Measurements from ENCODE around the gene NDUFS8.

NDUFS8 gene

DNA sequence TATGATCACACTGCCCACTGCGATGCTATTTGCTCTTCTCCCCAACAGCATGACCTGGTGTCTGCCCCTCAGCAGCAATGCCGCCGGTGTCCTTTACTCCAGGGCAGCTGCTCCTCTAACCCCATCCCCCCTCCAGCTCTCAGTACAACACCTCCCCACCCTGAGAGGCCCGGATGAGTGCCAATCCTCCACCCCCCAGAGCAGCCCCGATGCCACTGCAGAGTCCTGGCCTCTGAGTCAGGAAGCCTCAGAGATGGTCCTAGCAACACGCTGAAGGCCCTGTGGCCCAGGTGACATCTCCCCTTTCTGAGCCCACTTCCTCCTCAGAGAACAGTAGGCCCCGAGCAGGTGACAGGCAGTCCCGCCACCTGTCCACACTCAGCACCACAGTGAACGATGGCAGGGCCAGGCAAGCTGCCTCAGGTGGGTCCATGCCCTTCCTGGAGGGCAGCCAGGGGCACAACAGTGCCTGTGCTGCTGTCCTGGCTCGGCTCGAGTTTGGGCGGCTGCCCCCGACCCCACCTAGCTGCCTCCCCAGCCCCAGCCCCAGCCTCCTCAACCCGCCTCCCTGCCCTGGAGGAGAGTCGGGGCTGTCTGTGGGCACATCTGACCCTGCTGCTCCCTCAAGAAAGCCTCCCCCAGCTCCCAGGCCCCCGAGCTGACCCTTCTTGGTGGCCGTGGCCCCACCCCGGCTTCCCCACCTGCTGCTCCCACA lies 3.9 kb upstream of the NDUFS8 start:
- Histone ChIP-seq H3K4me3 (ENCODE audit: low read depth, low read length) (no peak overlapping the region), H3K4me1 (peaks cover 2% of the 10 kb centered on the region), H3K36me3 (ENCODE audit: control insufficient read depth, insufficient read depth, low read length) (no peaks in the 10 kb centered on the region), H2AFZ (no peak overlapping the region), H3K9me3 (ENCODE audit: control insufficient read depth, low read length) (no peaks in the 10 kb centered on the region), H3K27me3 (ENCODE audit: control insufficient read depth, insufficient read depth, low read length) (no peaks in the 10 kb centered on the region), H3K79me2 (peaks cover 4% of the 10 kb centered on the region), H3K9ac (no peak overlapping the region), H3K27ac (no peak overlapping the region), H3K4me2 (ENCODE audit: low read length) (no peak overlapping the region)
- TF ChIP-seq, protein P1, sequence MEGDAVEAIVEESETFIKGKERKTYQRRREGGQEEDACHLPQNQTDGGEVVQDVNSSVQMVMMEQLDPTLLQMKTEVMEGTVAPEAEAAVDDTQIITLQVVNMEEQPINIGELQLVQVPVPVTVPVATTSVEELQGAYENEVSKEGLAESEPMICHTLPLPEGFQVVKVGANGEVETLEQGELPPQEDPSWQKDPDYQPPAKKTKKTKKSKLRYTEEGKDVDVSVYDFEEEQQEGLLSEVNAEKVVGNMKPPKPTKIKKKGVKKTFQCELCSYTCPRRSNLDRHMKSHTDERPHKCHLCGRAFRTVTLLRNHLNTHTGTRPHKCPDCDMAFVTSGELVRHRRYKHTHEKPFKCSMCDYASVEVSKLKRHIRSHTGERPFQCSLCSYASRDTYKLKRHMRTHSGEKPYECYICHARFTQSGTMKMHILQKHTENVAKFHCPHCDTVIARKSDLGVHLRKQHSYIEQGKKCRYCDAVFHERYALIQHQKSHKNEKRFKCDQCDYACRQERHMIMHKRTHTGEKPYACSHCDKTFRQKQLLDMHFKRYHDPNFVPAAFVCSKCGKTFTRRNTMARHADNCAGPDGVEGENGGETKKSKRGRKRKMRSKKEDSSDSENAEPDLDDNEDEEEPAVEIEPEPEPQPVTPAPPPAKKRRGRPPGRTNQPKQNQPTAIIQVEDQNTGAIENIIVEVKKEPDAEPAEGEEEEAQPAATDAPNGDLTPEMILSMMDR (IDR thresholded peaks at IDR 0.05): no peak

DNA sequence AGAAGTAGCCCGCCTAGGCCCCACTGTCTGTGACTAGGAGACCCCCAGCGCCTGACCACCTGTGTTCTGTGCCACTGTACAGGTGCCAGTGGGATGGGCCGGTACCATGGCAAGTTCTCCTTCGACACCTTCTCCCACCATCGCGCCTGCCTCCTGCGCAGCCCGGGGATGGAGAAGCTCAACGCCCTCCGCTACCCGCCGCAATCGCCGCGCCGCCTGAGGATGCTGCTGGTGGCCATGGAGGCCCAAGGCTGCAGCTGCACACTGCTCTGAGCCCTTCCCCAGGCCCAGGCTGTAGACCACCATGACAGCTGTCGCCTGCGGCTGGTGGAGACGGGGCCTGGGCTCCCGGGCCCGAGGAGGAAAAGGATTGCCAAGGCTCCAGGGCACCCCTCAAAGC lies 2.8 kb upstream of the NDUFS8 start:
- Histone ChIP-seq H2AFZ (no peak overlapping the region), H3K4me2 (ENCODE audit: low read length) (no peak overlapping the region), H3K79me2 (peaks cover 6% of the 10 kb centered on the region), H3K4me3 (ENCODE audit: low read depth, low read length) (no peak overlapping the region), H3K9ac (no peak overlapping the region), H3K9me3 (ENCODE audit: control insufficient read depth, low read length) (no peaks in the 10 kb centered on the region), H3K36me3 (ENCODE audit: control insufficient read depth, insufficient read depth, low read length) (no peaks in the 10 kb centered on the region), H3K27ac (no peak overlapping the region), H3K4me1 (peaks cover 3% of the 10 kb centered on the region), H3K27me3 (ENCODE audit: control insufficient read depth, insufficient read depth, low read length) (no peaks in the 10 kb centered on the region)
- TF ChIP-seq, protein P1 (IDR thresholded peaks at IDR 0.05): no peak

DNA sequence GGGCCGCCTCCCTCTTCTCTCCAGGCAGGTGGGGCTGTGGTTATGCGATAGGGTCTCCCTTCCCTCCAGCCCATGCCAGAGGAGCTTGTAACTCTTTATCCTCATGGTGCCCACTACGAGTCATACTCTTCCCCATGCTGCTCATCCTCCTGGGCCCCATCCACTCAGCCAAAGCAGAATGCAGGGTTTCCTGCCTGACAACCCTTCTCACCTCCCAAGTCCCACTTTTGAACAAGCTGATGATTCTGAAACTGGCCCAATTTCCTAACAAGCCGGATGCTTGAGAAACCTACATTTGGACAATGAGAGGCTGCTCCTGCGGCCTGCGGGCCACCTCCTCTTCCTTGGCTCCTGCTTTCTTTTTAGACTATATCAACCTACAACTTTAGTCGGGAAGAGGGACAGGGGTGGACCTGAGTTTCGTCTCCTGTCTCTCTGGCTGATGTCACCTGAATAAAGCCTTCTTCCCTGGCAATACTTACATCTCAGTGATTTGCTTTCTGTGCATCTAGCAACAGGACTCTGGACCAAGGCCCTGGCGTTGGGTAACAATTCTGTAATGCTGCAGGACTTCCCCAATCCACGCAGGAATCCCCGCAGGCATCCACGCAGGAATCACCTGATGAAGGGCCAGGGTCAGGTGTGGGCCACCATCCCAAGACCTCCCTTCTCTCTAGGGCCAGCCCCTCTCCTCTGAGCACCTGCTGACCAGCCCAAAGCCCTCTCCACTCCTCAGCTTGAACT lies 1.5 kb upstream of the NDUFS8 start:
- H3K79me2 ChIP-seq: peaks cover 6% of the 10 kb centered on the region
- no peak overlapping the region for H3K4me3 ChIP-seq (ENCODE audit: low read depth, low read length)
- H3K36me3 ChIP-seq (ENCODE audit: control insufficient read depth, insufficient read depth, low read length): no peaks in the 10 kb centered on the region
- H2AFZ ChIP-seq: no peak overlapping the region
- no peak overlapping the region for H3K9ac ChIP-seq
- peaks cover 3% of the 10 kb centered on the region for H3K4me1 ChIP-seq
- H3K27me3 ChIP-seq (ENCODE audit: control insufficient read depth, insufficient read depth, low read length): no peaks in the 10 kb centered on the region
- no peak overlapping the region for H3K4me2 ChIP-seq (ENCODE audit: low read length)
- TF ChIP-seq, protein P1 (IDR thresholded peaks at IDR 0.05): no peak
- H3K9me3 ChIP-seq (ENCODE audit: control insufficient read depth, low read length): no peaks in the 10 kb centered on the region
- H3K27ac ChIP-seq: no peak overlapping the region

DNA sequence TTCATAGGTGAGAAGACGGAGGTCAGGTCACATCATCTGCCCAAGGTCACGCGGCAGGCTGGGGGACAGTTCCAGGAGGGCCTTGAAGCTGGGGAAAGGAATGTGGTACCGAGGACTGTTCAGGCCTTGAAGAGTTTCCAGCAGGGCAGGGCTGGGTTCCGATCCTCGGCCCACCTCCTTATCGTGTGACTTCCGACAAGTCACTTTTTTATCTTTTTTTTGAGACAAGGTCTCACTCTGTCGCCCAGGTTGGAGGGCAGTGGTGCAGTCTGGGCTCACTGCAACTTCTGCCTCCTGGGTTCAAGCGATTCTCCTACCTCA lies 623 bp downstream of the NDUFS8 start:
- Histone ChIP-seq H2AFZ (peak overlapping the region; percentile 87), H3K27ac (peak overlapping the region; percentile 81), H3K4me1 (peaks cover 3% of the 10 kb centered on the region), H3K79me2 (peaks cover 6% of the 10 kb centered on the region), H3K9me3 (ENCODE audit: control insufficient read depth, low read length) (no peaks in the 10 kb centered on the region), H3K4me2 (ENCODE audit: low read length) (peak overlapping the region; percentile 86), H3K36me3 (ENCODE audit: control insufficient read depth, insufficient read depth, low read length) (no peaks in the 10 kb centered on the region), H3K27me3 (ENCODE audit: control insufficient read depth, insufficient read depth, low read length) (no peaks in the 10 kb centered on the region), H3K4me3 (ENCODE audit: low read depth, low read length) (peak overlapping the region; percentile 90), H3K9ac (peak overlapping the region; percentile 84)
- TF ChIP-seq, protein P1 (IDR thresholded peaks at IDR 0.05): no peak
